ENCODE measurements around the gene MDP1. TPM values are rescaled to one million over a fixed set of nuclear protein-coding genes. Genes with fewer than 3 reads are reported as not detected.
A peak's percentile ranks its signal among the peaks of the same experiment; 100 is the strongest.

MDP1 gene
- total and polyA plus RNA-seq, 2 donors, result 47.9 to 48.8 TPM

- no peaks in the 10 kb centered on the region for H3K27me3 ChIP-seq (ENCODE audit: control insufficient read depth in 2 of 2, insufficient read depth in 1 of 2, low read length in 1 of 2)
- H3K4me3 ChIP-seq (ENCODE audit: low read length in 2 of 2), result peak overlapping the region; percentile 48 to 67
- peak overlapping the region; percentile 36 to 79 for H3K27ac ChIP-seq (ENCODE audit: low read depth in 1 of 2, low read length in 1 of 2)
- no peaks in the 10 kb centered on the region for H3K9me3 ChIP-seq (ENCODE audit: control insufficient read depth in 2 of 2, insufficient read depth in 1 of 2, low read length in 1 of 2)
- WGBS, result 19% methylated on average over 30 of the region's 30 CpGs
- peaks cover 22 to 45% of the 10 kb centered on the region in 2 donors for H3K36me3 ChIP-seq (ENCODE audit: control insufficient read depth in 2 of 2, insufficient read depth in 2 of 2, low read length in 1 of 2)
- H3K4me1 ChIP-seq (ENCODE audit: control insufficient read depth in 2 of 2, insufficient read depth in 2 of 2, low read length in 2 of 2), result peaks cover 6 to 43% of the 10 kb centered on the region in 2 donors
- peak in 2 of 9 donors; percentile 21 to 44 for DNase-seq (ENCODE audit: low read depth in 6 of 9, low spot score in 9 of 9)
Measured at GRCh38 chr14:24172261-24172860, 43.5 kb downstream of the MDP1 start.

- Histone ChIP-seq H3K4me3 (ENCODE audit: low read length in 2 of 2) (peak within 1 kb of the TSS; percentile 48 to 67), H3K27ac (ENCODE audit: low read depth in 1 of 2, low read length in 1 of 2) (peak within 1 kb of the TSS; percentile 48 to 79), H3K4me1 (ENCODE audit: control insufficient read depth in 2 of 2, insufficient read depth in 2 of 2, low read length in 2 of 2) (peaks cover 6 to 43% of the 10 kb centered on the region in 2 donors), H3K9me3 (ENCODE audit: control insufficient read depth in 2 of 2, insufficient read depth in 1 of 2, low read length in 1 of 2) (no peaks in the 10 kb centered on the region), H3K36me3 (ENCODE audit: control insufficient read depth in 2 of 2, insufficient read depth in 2 of 2, low read length in 1 of 2) (peaks cover 20 to 44% of the 10 kb centered on the region in 2 donors), H3K27me3 (ENCODE audit: control insufficient read depth in 2 of 2, insufficient read depth in 1 of 2, low read length in 1 of 2) (no peaks in the 10 kb centered on the region)
- peak in 7 of 9 donors; percentile 59 to 94 (median 85) for DNase-seq (ENCODE audit: low read depth in 6 of 9, low spot score in 9 of 9)
- WGBS, result 8% methylated on average over 63 of the region's 63 CpGs
Measured at GRCh38 chr14:24171422-24172260, 44.2 kb downstream of the MDP1 start, which contains the start of gene REC8. Gene REC8 (plus strand): TSS chr14:24172080. CDS start chr14:24172553, 473 bp downstream.

GRCh38 chr14:24167469-24168114 lies 48.3 kb downstream of the MDP1 start:
- WGBS, result 95% methylated on average over 3 of the region's 3 CpGs

GRCh38 chr14:24165785-24166184 lies 50.1 kb downstream of the MDP1 start:
- H3K9me3 ChIP-seq (ENCODE audit: control insufficient read depth in 2 of 2, insufficient read depth in 1 of 2, low read length in 1 of 2), result no peaks in the 10 kb centered on the region
- no peak for DNase-seq (ENCODE audit: low read depth in 6 of 9, low spot score in 9 of 9)
- H3K4me1 ChIP-seq (ENCODE audit: control insufficient read depth in 2 of 2, insufficient read depth in 2 of 2, low read length in 2 of 2), result peaks cover 4 to 28% of the 10 kb centered on the region in 2 donors
- 97% methylated on average over 5 of the region's 5 CpGs for WGBS
- no peaks in the 10 kb centered on the region for H3K27me3 ChIP-seq (ENCODE audit: control insufficient read depth in 2 of 2, insufficient read depth in 1 of 2, low read length in 1 of 2)
- no peak overlapping the region for H3K4me3 ChIP-seq (ENCODE audit: low read length in 2 of 2)
- H3K36me3 ChIP-seq (ENCODE audit: control insufficient read depth in 2 of 2, insufficient read depth in 2 of 2, low read length in 1 of 2), result peaks cover 47 to 60% of the 10 kb centered on the region in 2 donors
- no peak overlapping the region for H3K27ac ChIP-seq (ENCODE audit: low read depth in 1 of 2, low read length in 1 of 2)

More at GRCh38 chr14:24167469-24168114, 48.3 kb downstream of the MDP1 start:
- H3K27me3 ChIP-seq (ENCODE audit: control insufficient read depth in 2 of 2, insufficient read depth in 1 of 2, low read length in 1 of 2), result no peaks in the 10 kb centered on the region
- peaks cover 47 to 55% of the 10 kb centered on the region in 2 donors for H3K36me3 ChIP-seq (ENCODE audit: control insufficient read depth in 2 of 2, insufficient read depth in 2 of 2, low read length in 1 of 2)
- DNase-seq (ENCODE audit: low read depth in 6 of 9, low spot score in 9 of 9), result no peak
- no peak overlapping the region for H3K4me3 ChIP-seq (ENCODE audit: low read length in 2 of 2)
- no peak overlapping the region for H3K27ac ChIP-seq (ENCODE audit: low read depth in 1 of 2, low read length in 1 of 2)
- H3K9me3 ChIP-seq (ENCODE audit: control insufficient read depth in 2 of 2, insufficient read depth in 1 of 2, low read length in 1 of 2), result no peaks in the 10 kb centered on the region
- H3K4me1 ChIP-seq (ENCODE audit: control insufficient read depth in 2 of 2, insufficient read depth in 2 of 2, low read length in 2 of 2), result peaks cover 6 to 36% of the 10 kb centered on the region in 2 donors

- Histone ChIP-seq H3K36me3 (ENCODE audit: control insufficient read depth in 2 of 2, insufficient read depth in 2 of 2, low read length in 1 of 2) (peaks cover 59 to 71% of the 10 kb centered on the region in 2 donors), H3K4me3 (ENCODE audit: low read length in 2 of 2) (no peak overlapping the region), H3K27me3 (ENCODE audit: control insufficient read depth in 2 of 2, insufficient read depth in 1 of 2, low read length in 1 of 2) (no peaks in the 10 kb centered on the region), H3K9me3 (ENCODE audit: control insufficient read depth in 2 of 2, insufficient read depth in 1 of 2, low read length in 1 of 2) (no peaks in the 10 kb centered on the region), H3K4me1 (ENCODE audit: control insufficient read depth in 2 of 2, insufficient read depth in 2 of 2, low read length in 2 of 2) (peaks cover 6 to 34% of the 10 kb centered on the region in 2 donors), H3K27ac (ENCODE audit: low read depth in 1 of 2, low read length in 1 of 2) (no peak overlapping the region)
- no peak for DNase-seq (ENCODE audit: low read depth in 6 of 9, low spot score in 9 of 9)
- WGBS, result 97% methylated on average over 14 of the region's 14 CpGs
Measured at GRCh38 chr14:24164518-24164991, 51.3 kb downstream of the MDP1 start.

Other genes with a start within 250 kb of the MDP1 start
Only the 30 nearest of the 34 such genes appear.
- gene CARMIL3, start 164.1 kb downstream of the MDP1 start, total RNA-seq, result 0.52 TPM
- 0.89 TPM for gene CARMIL3, start 164.1 kb downstream of the MDP1 start, polyA plus RNA-seq
- gene CPNE6, start 144.5 kb downstream of the MDP1 start, total RNA-seq, result 0.05 TPM
- gene CPNE6, start 144.5 kb downstream of the MDP1 start, polyA plus RNA-seq, result 0.34 TPM
- 6.7 TPM for gene PCK2, start 121.8 kb downstream of the MDP1 start, total RNA-seq
- gene PCK2, start 121.8 kb downstream of the MDP1 start, polyA plus RNA-seq, result 11.6 TPM
- 66.7 TPM for gene DCAF11, start 101.3 kb downstream of the MDP1 start, total RNA-seq
- gene DCAF11, start 101.3 kb downstream of the MDP1 start, polyA plus RNA-seq, result 36.6 TPM
- gene NRL, start 101.1 kb downstream of the MDP1 start, total RNA-seq, result 3.4 TPM
- 4.7 TPM for gene NRL, start 101.1 kb downstream of the MDP1 start, polyA plus RNA-seq
- 0.80 TPM for gene FITM1, start 85.4 kb downstream of the MDP1 start, total RNA-seq
- 3.5 TPM for gene FITM1, start 85.4 kb downstream of the MDP1 start, polyA plus RNA-seq
- 280 TPM for gene PSME1, start 79.9 kb downstream of the MDP1 start, total RNA-seq
- gene PSME1, start 79.9 kb downstream of the MDP1 start, polyA plus RNA-seq, result 255 TPM
- gene EMC9, start 74.5 kb downstream of the MDP1 start, total RNA-seq, result 26.8 TPM
- gene EMC9, start 74.5 kb downstream of the MDP1 start, polyA plus RNA-seq, result 40.8 TPM
- gene PSME2, start 69.5 kb downstream of the MDP1 start, total RNA-seq, result 387 TPM
- 420 TPM for gene PSME2, start 69.5 kb downstream of the MDP1 start, polyA plus RNA-seq
- 44.9 TPM for gene RNF31, start 68.6 kb downstream of the MDP1 start, total RNA-seq
- 105 TPM for gene RNF31, start 68.6 kb downstream of the MDP1 start, polyA plus RNA-seq
- gene IRF9, start 54.8 kb downstream of the MDP1 start, total RNA-seq, result 117 TPM
- 167 TPM for gene IRF9, start 54.8 kb downstream of the MDP1 start, polyA plus RNA-seq
- gene REC8, start 44.0 kb downstream of the MDP1 start, total RNA-seq, result 17.7 TPM
- gene REC8, start 44.0 kb downstream of the MDP1 start, polyA plus RNA-seq, result 47.8 TPM
- gene IPO4, start 27.2 kb downstream of the MDP1 start, total RNA-seq, result 19.3 TPM
- gene IPO4, start 27.2 kb downstream of the MDP1 start, polyA plus RNA-seq, result 12.1 TPM
- 18.2 TPM for gene TM9SF1, start 20.6 kb downstream of the MDP1 start, total RNA-seq
- 12.5 TPM for gene TM9SF1, start 20.6 kb downstream of the MDP1 start, polyA plus RNA-seq
- not detected for gene TSSK4, start 10.4 kb downstream of the MDP1 start, total RNA-seq
- 0.02 TPM for gene TSSK4, start 10.4 kb downstream of the MDP1 start, polyA plus RNA-seq
- gene CHMP4A, start 2.6 kb downstream of the MDP1 start, total RNA-seq, result 76.9 TPM
- gene CHMP4A, start 2.6 kb downstream of the MDP1 start, polyA plus RNA-seq, result 151 TPM
- 259 TPM for gene NEDD8, start 16.3 kb upstream of the MDP1 start, total RNA-seq
- gene NEDD8, start 16.3 kb upstream of the MDP1 start, polyA plus RNA-seq, result 214 TPM
- 67.0 TPM for gene GMPR2, start 16.9 kb upstream of the MDP1 start, total RNA-seq
- 53.6 TPM for gene GMPR2, start 16.9 kb upstream of the MDP1 start, polyA plus RNA-seq
- 68.8 TPM for gene TINF2, start 26.6 kb upstream of the MDP1 start, total RNA-seq
- gene TINF2, start 26.6 kb upstream of the MDP1 start, polyA plus RNA-seq, result 81.6 TPM
- 1.5 TPM for gene TGM1, start 47.1 kb upstream of the MDP1 start, total RNA-seq
- 41.0 TPM for gene TGM1, start 47.1 kb upstream of the MDP1 start, polyA plus RNA-seq
- 14.8 TPM for gene RABGGTA, start 55.5 kb upstream of the MDP1 start, total RNA-seq
- gene RABGGTA, start 55.5 kb upstream of the MDP1 start, polyA plus RNA-seq, result 40.4 TPM
- gene DHRS1, start 83.7 kb upstream of the MDP1 start, total RNA-seq, result 10.2 TPM
- gene DHRS1, start 83.7 kb upstream of the MDP1 start, polyA plus RNA-seq, result 59.6 TPM
- gene NOP9, start 83.8 kb upstream of the MDP1 start, total RNA-seq, result 14.9 TPM
- 7.9 TPM for gene NOP9, start 83.8 kb upstream of the MDP1 start, polyA plus RNA-seq
- gene CIDEB, start 91.9 kb upstream of the MDP1 start, total RNA-seq, result 8.1 TPM
- gene CIDEB, start 91.9 kb upstream of the MDP1 start, polyA plus RNA-seq, result 13.4 TPM
- gene LTB4R2, start 94.1 kb upstream of the MDP1 start, total RNA-seq, result 5.5 TPM
- gene LTB4R2, start 94.1 kb upstream of the MDP1 start, polyA plus RNA-seq, result 6.5 TPM
- 4.4 TPM for gene LTB4R, start 95.4 kb upstream of the MDP1 start, total RNA-seq
- gene LTB4R, start 95.4 kb upstream of the MDP1 start, polyA plus RNA-seq, result 73.3 TPM
- 1.9 TPM for gene ADCY4, start 119.0 kb upstream of the MDP1 start, total RNA-seq
- 17.6 TPM for gene ADCY4, start 119.0 kb upstream of the MDP1 start, polyA plus RNA-seq
- gene RIPK3, start 123.9 kb upstream of the MDP1 start, total RNA-seq, result 10.9 TPM
- gene RIPK3, start 123.9 kb upstream of the MDP1 start, polyA plus RNA-seq, result 15.2 TPM
- 16.6 TPM for gene NFATC4, start 152.1 kb upstream of the MDP1 start, total RNA-seq
- gene NFATC4, start 152.1 kb upstream of the MDP1 start, polyA plus RNA-seq, result 79.8 TPM
- gene NYNRIN, start 182.9 kb upstream of the MDP1 start, total RNA-seq, result 3.1 TPM
- gene NYNRIN, start 182.9 kb upstream of the MDP1 start, polyA plus RNA-seq, result 4.3 TPM